Gastroesophageal sphincter (tissue), 3 donors: ENCODE data around the gene TMTC1.

ENCODE experiments used
- CTCF ChIP-seq, 4 experiments: fragments of 200-600 bp in 2 of 4; fragments of 450-650 bp in 2 of 4; sonication (generic) in 1 of 4; IDR thresholded peaks; one replicate each; pipeline ENCODE4 v1.5.1; 2017 to 2019; ENCODE audit warnings: antibody characterized with exemption in 4 of 4, mild to moderate bottlenecking in 2 of 4, moderate library complexity in 2 of 4
- EP300 ChIP-seq: sonication (generic); formaldehyde crosslinking; IDR thresholded peaks from one replicate; pipeline ENCODE4 v1.6.1; 2017; ENCODE audit warnings: antibody characterized with exemption, mild to moderate bottlenecking
- POLR2AphosphoS5 ChIP-seq: sonication (generic); formaldehyde crosslinking; IDR thresholded peaks from one replicate; pipeline ENCODE4 v1.6.1; 2017; ENCODE audit warnings: antibody characterized with exemption

DNA sequence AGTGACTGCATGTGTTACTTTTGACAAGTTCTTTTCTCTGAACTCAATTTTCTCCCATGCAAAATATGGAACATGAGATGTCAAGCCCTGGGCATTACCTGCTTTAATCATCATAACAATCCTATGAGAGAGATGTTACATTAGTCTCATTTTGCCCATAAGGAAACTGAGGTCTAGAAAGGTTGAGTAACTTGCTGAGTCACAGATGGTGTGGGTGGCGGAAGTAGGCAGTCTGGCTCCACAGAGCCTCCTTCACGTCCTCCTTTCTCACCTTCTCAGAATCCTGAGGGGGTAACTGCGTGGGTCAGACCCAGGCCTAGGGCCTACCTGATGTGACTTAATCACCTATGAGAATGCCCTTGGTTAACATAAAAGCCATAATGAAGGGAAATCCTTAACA is 50.7 kb downstream of the TMTC1 start:
- TF ChIP-seq EP300 (no peak), CTCF (IDR thresholded peaks at IDR 0.05) (no peak), POLR2AphosphoS5 (no peak)
